Measurements from ENCODE around the gene LEPR. TPM values are rescaled to one million over a fixed set of nuclear protein-coding genes. Genes with fewer than 3 reads are reported as not detected.
"Not testable (repeated sequence)": the region's sequence is repeated elsewhere in the genome, so short reads cannot be mapped to it uniquely, and the experiment has no call there.

LEPR gene
- 10 to 100 TPM in 1 of 4 donors, 1 to 10 TPM in 3; 3.9 to 12.4 (median 6.7) TPM for total RNA-seq

- Histone ChIP-seq H3K27me3 (no peaks in the 10 kb centered on the region), H3K36me3 (peaks cover 5% of the 10 kb centered on the region), H3K4me3 (peak within 1 kb of the TSS; percentile 68), H3K27ac (peak within 1 kb of the TSS; percentile 95), H3K9me3 (no peaks in the 10 kb centered on the region), H3K4me1 (peaks cover 34% of the 10 kb centered on the region)
- 2% methylated on average over 40 of the region's 60 CpGs for WGBS
- TF ChIP-seq POLR2AphosphoS5 (IDR thresholded peaks at IDR 0.05) (peak; percentile 47 to 85 (median 81)), POLR2A (IDR thresholded peaks at IDR 0.05) (peak in 1 of 2 donors; percentile 88), CTCF (IDR thresholded peaks at IDR 0.05) (no peak), EP300 (IDR thresholded peaks at IDR 0.05) (no peak)
- DNase-seq (ENCODE audit: low spot score in 2 of 2), result no peak
Observed at GRCh38 chr1:65420590-65421350, at the start of gene LEPR, which contains the start of gene LEPROT. Gene LEPR, plus strand, starts transcription at chr1:65420668. Its CDS starts 144,898 bp downstream, at chr1:65565566. Gene LEPROT, plus strand, starts transcription at chr1:65420668. Its CDS starts 57 bp downstream, at chr1:65420725.

- H3K4me1 ChIP-seq, result no peaks in the 10 kb centered on the region
- no peaks in the 10 kb centered on the region for H3K9me3 ChIP-seq
- no peaks in the 10 kb centered on the region for H3K27me3 ChIP-seq
- no peak for TF ChIP-seq POLR2AphosphoS5 (IDR thresholded peaks at IDR 0.05)
- TF ChIP-seq POLR2A (IDR thresholded peaks at IDR 0.05), result no peak
- no peak for TF ChIP-seq CTCF (IDR thresholded peaks at IDR 0.05)
- no peak for TF ChIP-seq EP300 (IDR thresholded peaks at IDR 0.05)
- H3K36me3 ChIP-seq, result no peaks in the 10 kb centered on the region
- H3K4me3 ChIP-seq, result no peak overlapping the region
- H3K27ac ChIP-seq, result no peak overlapping the region
- no peak for DNase-seq (ENCODE audit: low spot score in 2 of 2)
- WGBS, result 85% methylated on average over 3 of the region's 3 CpGs
Observed at GRCh38 chr1:65371544-65371943, 48.9 kb upstream of the LEPR start.

- WGBS, result 53% methylated on average over 1 of the region's 1 CpG
- TF ChIP-seq CTCF (IDR thresholded peaks at IDR 0.05), result no peak
- H3K36me3 ChIP-seq, result no peaks in the 10 kb centered on the region
- H3K27ac ChIP-seq, result no peak overlapping the region
- no peaks in the 10 kb centered on the region for H3K4me1 ChIP-seq
- DNase-seq (ENCODE audit: low spot score in 2 of 2), result no peak
- H3K9me3 ChIP-seq, result no peaks in the 10 kb centered on the region
- no peak overlapping the region for H3K4me3 ChIP-seq
- no peaks in the 10 kb centered on the region for H3K27me3 ChIP-seq
Observed at GRCh38 chr1:65372557-65372956, 47.9 kb upstream of the LEPR start.

- no peaks in the 10 kb centered on the region for H3K27me3 ChIP-seq
- no peak for DNase-seq (ENCODE audit: low spot score in 2 of 2)
- H3K4me3 ChIP-seq, result no peak overlapping the region
- H3K27ac ChIP-seq, result no peak overlapping the region
- no peaks in the 10 kb centered on the region for H3K36me3 ChIP-seq
- H3K9me3 ChIP-seq, result no peaks in the 10 kb centered on the region
- 88% methylated on average over 4 of the region's 4 CpGs for WGBS
- no peak for TF ChIP-seq POLR2A (IDR thresholded peaks at IDR 0.05)
- no peak for TF ChIP-seq POLR2AphosphoS5 (IDR thresholded peaks at IDR 0.05)
- TF ChIP-seq CTCF (IDR thresholded peaks at IDR 0.05), result no peak
- H3K4me1 ChIP-seq, result no peaks in the 10 kb centered on the region
Observed at GRCh38 chr1:65377496-65378246, 42.8 kb upstream of the LEPR start.

- Histone ChIP-seq H3K9me3 (no peaks in the 10 kb centered on the region), H3K4me3 (no peak overlapping the region), H3K4me1 (no peaks in the 10 kb centered on the region), H3K27ac (no peak overlapping the region), H3K27me3 (no peaks in the 10 kb centered on the region), H3K36me3 (no peaks in the 10 kb centered on the region)
- DNase-seq (ENCODE audit: low spot score in 2 of 2), result no peak
- TF ChIP-seq CTCF (IDR thresholded peaks at IDR 0.05), result no peak
- no peak for TF ChIP-seq EP300 (IDR thresholded peaks at IDR 0.05)
- TF ChIP-seq POLR2AphosphoS5 (IDR thresholded peaks at IDR 0.05), result no peak
- WGBS, result 49% methylated on average over 2 of the region's 2 CpGs
Observed at GRCh38 chr1:65378247-65378946, 42.1 kb upstream of the LEPR start.

- H3K27ac ChIP-seq; DNase-seq (ENCODE audit: low spot score in 2 of 2); H3K4me3 ChIP-seq; H3K4me1 ChIP-seq; H3K27me3 ChIP-seq; H3K9me3 ChIP-seq; H3K36me3 ChIP-seq: not testable (repeated sequence)
- 94% methylated on average over 5 of the region's 5 CpGs for WGBS
Observed at GRCh38 chr1:65384426-65384825, 36.0 kb upstream of the LEPR start.
